K562 (cell line): Measurements from ENCODE around the gene SLC29A3. TPM values are rescaled to one million over a fixed set of nuclear protein-coding genes. Genes with fewer than 3 reads are reported as not detected.

ENCODE experiments used
- ATAC-seq: fragments of 200-7000 bp; cut with Tn5 transposase; 3 replicates; pipeline ENCODE4 v1.9.1; 2020; ENCODE audit warnings: moderate library complexity
- BruUV-seq: library from RNA; stranded (reverse); fragments of 400-500 nt; replicated peaks from 2 replicates; lab custom pipeline; 2021; lab: Mats Ljungman, UMichigan
- CTCF ChIA-PET: fragments of 300-600 bp; formaldehyde crosslinking; extraction: SDS; loops from one replicate; lab custom pipeline; 2021; ENCODE audit warnings: low intra/inter-chr PET ratio; lab: Yijun Ruan, JAX
- POLR2A ChIA-PET: fragments of 300-600, 350-650 bp; sonication (Branson Sonifier 250); formaldehyde crosslinking; extraction: SDS; loops from one replicate; lab custom pipeline; 2021; ENCODE audit warnings: antibody characterized with exemption, inconsistent platforms; lab: Yijun Ruan, JAX
- DNase-seq, 4 experiments: peaks; one replicate each; pipeline versions ENCODE4 v3.0.0 to v3.0.0-alpha.2; 2011 to 2018; ENCODE audit warnings: low spot score in 3 of 4, mixed read lengths in 3 of 4; ENCODE audit errors: extremely low read depth in 1 of 4
- FAIRE-seq: peaks from 2 replicates; lab custom pipeline; 2011; peaks lifted over from hg19 to GRCh38; lab: Jason Lieb, UNC
- H2AFZ ChIP-seq: 2 replicates; pipeline ENCODE4 v1.6.0; 2011; ENCODE audit warnings: low read depth, low read length, control low read depth, inconsistent platforms
- H3K27ac ChIP-seq: fragments of 200-600 bp; 3 replicates; pipeline ENCODE4 v1.8.0; 2011; ENCODE audit warnings: low read depth, mild to moderate bottlenecking, control low read depth, inconsistent platforms, low read length, moderate library complexity, mixed read lengths; ENCODE audit errors: extremely low read depth
- H3K27me3 ChIP-seq, 2 experiments: fragments of 300-600 bp in 1 of 2; 2 replicates in 1 of 2; 3 replicates in 1 of 2; pipeline versions ENCODE4 v1.6.0 to v1.8.0; 2011; ENCODE audit warnings: inconsistent platforms in 2 of 2, low read length in 2 of 2, mild to moderate bottlenecking in 1 of 2, mixed read lengths in 1 of 2, moderate library complexity in 1 of 2; ENCODE audit not compliant: control insufficient read depth in 2 of 2, insufficient read depth in 2 of 2
- H3K36me3 ChIP-seq: fragments of 300-600 bp; 3 replicates; pipeline ENCODE4 v1.8.0; 2011; ENCODE audit warnings: mild to moderate bottlenecking, low read length, inconsistent platforms; ENCODE audit not compliant: control insufficient read depth, insufficient read depth
- H3K4me1 ChIP-seq, 2 experiments: fragments of 200-600 bp in 1 of 2; replicated peaks in 1 of 2; 2 replicates in 1 of 2; 3 replicates in 1 of 2; pipeline versions ENCODE4 v1.5.1 to v1.8.0; 2011; ENCODE audit warnings: inconsistent platforms in 2 of 2, low read length in 2 of 2, mild to moderate bottlenecking in 1 of 2, mixed read lengths in 1 of 2, moderate library complexity in 1 of 2; ENCODE audit not compliant: control insufficient read depth in 2 of 2, insufficient read depth in 2 of 2
- H3K4me2 ChIP-seq: 2 replicates; pipeline ENCODE4 v1.6.1; 2011; ENCODE audit warnings: low read length, control low read depth, inconsistent platforms, mixed read lengths; ENCODE audit not compliant: insufficient read depth
- H3K4me3 ChIP-seq: fragments of 200-600 bp; sonication (generic), shearing (Covaris generic); 2 replicates; pipeline ENCODE4 v1.5.1; 2016; ENCODE audit warnings: control low read depth, inconsistent platforms
- H3K79me2 ChIP-seq: fragments of 200-600 bp; 3 replicates; pipeline ENCODE4 v1.8.0; 2011; ENCODE audit warnings: low read length, inconsistent platforms; ENCODE audit not compliant: control insufficient read depth, insufficient read depth
- H3K9ac ChIP-seq, 2 experiments: 2 replicates each; pipeline versions ENCODE4 v1.6.0 to v1.6.1; 2011; ENCODE audit warnings: low read depth in 2 of 2, low read length in 2 of 2, control low read depth in 1 of 2, inconsistent platforms in 1 of 2, mild to moderate bottlenecking in 1 of 2, mixed read lengths in 1 of 2; ENCODE audit not compliant: insufficient read depth in 1 of 2
- H3K9me1 ChIP-seq: one replicate; pipeline ENCODE4 v1.6.0; 2011; ENCODE audit warnings: inconsistent platforms, mild to moderate bottlenecking, low read length, moderate library complexity; ENCODE audit not compliant: control insufficient read depth, insufficient read depth
- H3K9me3 ChIP-seq: replicated peaks from 2 replicates; pipeline ENCODE4 v1.5.1; 2011; ENCODE audit warnings: low read depth, low read length, inconsistent platforms; ENCODE audit not compliant: control insufficient read depth, insufficient read depth
- H4K20me1 ChIP-seq: replicated peaks from 2 replicates; pipeline ENCODE4 v1.6.1; 2011; ENCODE audit warnings: low read length, inconsistent platforms, mixed read lengths; ENCODE audit not compliant: control insufficient read depth, insufficient read depth
- MCM7 ChIP-seq, 2 experiments: fragments of 450-650 bp; IDR thresholded peaks; 2 replicates each; pipeline ENCODE4 v1.6.1; 2016 to 2018
- NCOA4 ChIP-seq: fragments of 450-650 bp; IDR thresholded peaks from 2 replicates; pipeline ENCODE4 v1.6.1; 2018; ENCODE audit warnings: mild to moderate bottlenecking; ENCODE audit not compliant: partially characterized antibody
- NR2C1 ChIP-seq, 2 experiments: fragments of 450-650 bp; IDR thresholded peaks; 2 replicates each; pipeline ENCODE4 v1.6.1; 2017; ENCODE audit warnings: mild to moderate bottlenecking in 2 of 2, antibody characterized with exemption in 1 of 2, inconsistent platforms in 1 of 2, missing compliant biosample characterization in 1 of 2, missing genetic modification characterization in 1 of 2
- RNF2 ChIP-seq: sonication (generic); IDR thresholded peaks from 2 replicates; pipeline ENCODE4 v1.6.1; 2016
- TARDBP ChIP-seq: fragments of 450-650 bp; IDR thresholded peaks from 2 replicates; pipeline ENCODE4 v1.6.1; 2016
- ZNF253 ChIP-seq: fragments of 250-450 bp; sonication (Bioruptor Pico); conservative IDR thresholded peaks from 2 replicates; pipeline ENCODE4 v1.6.1; 2021; ENCODE audit warnings: mild to moderate bottlenecking
- ZNF316 ChIP-seq: fragments of 450-650 bp; IDR thresholded peaks from 2 replicates; pipeline ENCODE4 v1.6.1; 2016
- WGBS: fragments of 100-300 bp; shearing (Covaris generic); methylation state at CpG from one replicate; pipeline ENCODE4 v1.1.6; 2016; ENCODE audit warnings: low coverage, mixed read lengths; ENCODE audit not compliant: insufficient coverage; ENCODE audit errors: missing lambda C conversion rate; 5-methylcytosine and 5-hydroxymethylcytosine counted together
- in situ Hi-C: fragments of 300-500 bp; cut with MboI; formaldehyde crosslinking; loops from 4 replicates; pipeline ENCODE4 v1.15.0; 2018; ENCODE audit warnings: inconsistent platforms, mixed read lengths
- intact Hi-C: fragments of 100-400 bp; cut with micrococcal nuclease; formaldehyde crosslinking; loops from 2 replicates; pipeline ENCODE4 v1.14.2; 2022
- polyA plus RNA-seq, 8 experiments: library from polyadenylated mRNA; depleted of rRNA in 4 of 8; stranded (reverse) in 5 of 8; unstranded in 3 of 8; fragments of >200 nt; fragmentation: Nextera tagmentation in 2 of 8; fragmentation: Illumina TruSeq in 1 of 8; extraction: Ambion mirVana in 2 of 8; extraction: Trizol in 1 of 8; gene quantifications; 2 replicates each; pipeline versions ENCODE4 v1.2.1 to v1.2.3, GENCODE V29; 2011 to 2014; ENCODE audit warnings: inconsistent platforms in 1 of 8, missing spikeins in 1 of 8
- total RNA-seq, 7 experiments: library from RNA; depleted of rRNA in 6 of 7; stranded (reverse); fragments of >200 nt in 6 of 7; fragmentation: Illumina TruSeq in 2 of 7; extraction: Trizol in 2 of 7; gene quantifications; 2 replicates each; pipeline versions ENCODE4 v1.2.1 to v1.2.3, GENCODE V29; 2011 to 2021; ENCODE audit warnings: low replicate concordance in 1 of 7
- TF ChIP-seq, protein P1 (sequence below): sonication (generic); formaldehyde crosslinking; IDR thresholded peaks from 2 replicates; pipeline ENCODE4 v1.8.1; 2023; ENCODE audit warnings: mild to moderate bottlenecking, missing genetic modification reagents

Gene SLC29A3
- total and polyA plus RNA-seq, 9 of the 15 experiments (the other 6 are each of a cell fraction or from before 2014, with no cell fraction given): 2.1 to 10.7 (median 4.6) TPM

GRCh38 chr10:71300555-71301370 lies 18.3 kb upstream of the SLC29A3 start:
- no peaks in the 10 kb centered on the region for H3K79me2 ChIP-seq
- no peak overlapping the region for H3K4me3 ChIP-seq
- no peak overlapping the region for H3K4me2 ChIP-seq
- no peak overlapping the region for H2AFZ ChIP-seq
- no peak overlapping the region for H3K27ac ChIP-seq
- in situ Hi-C loops: loop anchor here (25.0 kb wide), 1 partner anchor 1037 kb away; no protein-coding TSS in a partner anchor
- ChIA-PET POLR2A (interaction anchor here (0.6 to 1.0 kb wide), 3 partner anchors 8 to 318 kb away, joined by 3 to 5 read pairs (median 3); no protein-coding TSS in a partner anchor), CTCF (no interaction called here)
- intact Hi-C loops: no loop called here
- no peak for DNase-seq
- TF ChIP-seq MCM7 (IDR thresholded peaks at IDR 0.05) (no peak), RNF2 (no peak), NCOA4 (no peak), ZNF253 (CRISPR knock-in tag) (no peak), NR2C1 (IDR thresholded peaks at IDR 0.05) (no peak), NR2C1 (tag; IDR thresholded peaks at IDR 0.05) (no peak), ZNF316 (no peak), TARDBP (0 out of 2 replicates have a peak, but pooled peaks have one; percentile 6)
- TF ChIP-seq, protein P1, sequence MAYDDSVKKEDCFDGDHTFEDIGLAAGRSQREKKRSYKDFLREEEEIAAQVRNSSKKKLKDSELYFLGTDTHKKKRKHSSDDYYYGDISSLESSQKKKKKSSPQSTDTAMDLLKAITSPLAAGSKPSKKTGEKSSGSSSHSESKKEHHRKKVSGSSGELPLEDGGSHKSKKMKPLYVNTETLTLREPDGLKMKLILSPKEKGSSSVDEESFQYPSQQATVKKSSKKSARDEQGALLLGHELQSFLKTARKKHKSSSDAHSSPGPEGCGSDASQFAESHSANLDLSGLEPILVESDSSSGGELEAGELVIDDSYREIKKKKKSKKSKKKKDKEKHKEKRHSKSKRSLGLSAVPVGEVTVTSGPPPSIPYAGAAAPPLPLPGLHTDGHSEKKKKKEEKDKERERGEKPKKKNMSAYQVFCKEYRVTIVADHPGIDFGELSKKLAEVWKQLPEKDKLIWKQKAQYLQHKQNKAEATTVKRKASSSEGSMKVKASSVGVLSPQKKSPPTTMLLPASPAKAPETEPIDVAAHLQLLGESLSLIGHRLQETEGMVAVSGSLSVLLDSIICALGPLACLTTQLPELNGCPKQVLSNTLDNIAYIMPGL: no peak
- no TSS peak for BruUV-seq
- H3K9me1 ChIP-seq: no peaks in the 10 kb centered on the region
- peak overlapping the region in 1 of 2 experiments; percentile 42; a peak in 1 of 4 replicates for H3K9ac ChIP-seq
- WGBS: 27% methylated on average over 16 of the region's 16 CpGs
- peaks cover 0 to 9% of the 10 kb centered on the region in 2 experiments; a peak in 1 of 5 replicates for H3K4me1 ChIP-seq
- H3K9me3 ChIP-seq: no peaks in the 10 kb centered on the region
- peaks cover 9% of the 10 kb centered on the region; the same call in 1 of the 2 replicates for H4K20me1 ChIP-seq
- peak; percentile 29 for FAIRE-seq
- peaks cover 7 to 55% of the 10 kb centered on the region in 2 experiments; a peak in 4 of 5 replicates for H3K27me3 ChIP-seq
- ATAC-seq: peak; percentile 3; the same call in 2 of the 3 replicates
- H3K36me3 ChIP-seq: no peaks in the 10 kb centered on the region
